LNCAP (cell line): Measurements from ENCODE around the gene TRUB1.

Experiments used
- TF ChIP-seq, protein P1 (sequence below): fragments of 450-650 bp; IDR thresholded peaks from 2 replicates; pipeline ENCODE4 v1.5.1; 2017; ENCODE audit warnings: mild to moderate bottlenecking

The TRUB1 gene

GRCh38 chr10:114967071-114967470, 29.1 kb downstream of the TRUB1 start:
- TF ChIP-seq, protein P1, sequence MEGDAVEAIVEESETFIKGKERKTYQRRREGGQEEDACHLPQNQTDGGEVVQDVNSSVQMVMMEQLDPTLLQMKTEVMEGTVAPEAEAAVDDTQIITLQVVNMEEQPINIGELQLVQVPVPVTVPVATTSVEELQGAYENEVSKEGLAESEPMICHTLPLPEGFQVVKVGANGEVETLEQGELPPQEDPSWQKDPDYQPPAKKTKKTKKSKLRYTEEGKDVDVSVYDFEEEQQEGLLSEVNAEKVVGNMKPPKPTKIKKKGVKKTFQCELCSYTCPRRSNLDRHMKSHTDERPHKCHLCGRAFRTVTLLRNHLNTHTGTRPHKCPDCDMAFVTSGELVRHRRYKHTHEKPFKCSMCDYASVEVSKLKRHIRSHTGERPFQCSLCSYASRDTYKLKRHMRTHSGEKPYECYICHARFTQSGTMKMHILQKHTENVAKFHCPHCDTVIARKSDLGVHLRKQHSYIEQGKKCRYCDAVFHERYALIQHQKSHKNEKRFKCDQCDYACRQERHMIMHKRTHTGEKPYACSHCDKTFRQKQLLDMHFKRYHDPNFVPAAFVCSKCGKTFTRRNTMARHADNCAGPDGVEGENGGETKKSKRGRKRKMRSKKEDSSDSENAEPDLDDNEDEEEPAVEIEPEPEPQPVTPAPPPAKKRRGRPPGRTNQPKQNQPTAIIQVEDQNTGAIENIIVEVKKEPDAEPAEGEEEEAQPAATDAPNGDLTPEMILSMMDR: no peak

GRCh38 chr10:114970515-114970914, 32.5 kb downstream of the TRUB1 start:
- TF ChIP-seq, protein P1: no peak

DNA sequence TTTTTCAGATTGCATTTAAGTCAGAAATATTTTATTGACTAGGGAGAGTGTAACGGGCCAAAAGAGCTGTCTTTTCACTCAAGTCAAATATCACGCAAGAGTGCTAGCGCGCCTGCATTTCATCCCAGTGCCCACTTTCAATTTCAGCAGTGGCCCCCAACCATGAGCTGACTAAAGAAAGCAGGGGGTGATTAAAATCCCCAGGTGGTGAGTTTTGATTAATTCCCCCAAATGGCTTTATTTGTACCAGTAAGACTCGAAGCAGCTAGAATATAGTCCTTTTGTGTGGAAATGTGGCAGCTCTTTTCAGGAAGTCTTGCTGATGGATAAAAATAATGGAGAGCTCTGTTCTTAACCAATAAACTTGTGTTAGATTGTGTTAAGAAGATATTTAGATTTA, 35.3 kb downstream of the TRUB1 start:
- TF ChIP-seq, protein P1: no peak

- TF ChIP-seq, protein P1: no peak
These were observed 36.0 kb downstream of the TRUB1 start for GRCh38 chr10:114973997-114974396.

- TF ChIP-seq, protein P1: no peak
These were observed 36.6 kb downstream of the TRUB1 start for GRCh38 chr10:114974625-114975024.

DNA sequence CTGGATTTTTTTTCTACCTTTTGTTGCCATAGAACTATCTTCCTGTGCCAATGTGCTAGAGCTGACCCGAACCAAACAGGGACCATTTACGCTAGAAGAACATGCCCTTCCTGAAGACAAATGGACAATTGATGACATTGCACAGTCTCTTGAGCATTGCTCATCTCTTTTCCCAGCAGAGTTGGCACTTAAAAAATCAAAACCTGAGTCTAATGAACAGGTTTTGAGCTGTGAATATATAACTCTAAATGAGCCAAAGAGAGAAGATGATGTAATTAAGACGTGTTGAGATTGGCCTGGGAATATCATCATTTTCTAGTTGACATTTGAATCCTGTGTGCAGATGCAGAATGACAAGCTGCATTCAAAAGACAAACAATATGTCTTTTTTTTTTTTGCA, 37.1 kb downstream of the TRUB1 start:
- TF ChIP-seq, protein P1: no peak

GRCh38 chr10:114982989-114983388, 45.0 kb downstream of the TRUB1 start:
- TF ChIP-seq, protein P1: no peak

- TF ChIP-seq, protein P1: no peak
These were observed 50.0 kb downstream of the TRUB1 start for GRCh38 chr10:114987995-114988394.
